DOHH2 (cell line): ENCODE results near the gene CAV1.

Experiments
- EZH2phosphoT487 ChIP-seq: fragments of 200-600 bp; sonication (generic); IDR thresholded peaks from 2 replicates; pipeline ENCODE4 v1.6.1; 2017; ENCODE audit warnings: borderline replicate concordance, mild to moderate bottlenecking, antibody characterized with exemption, low read length, moderate library complexity, mixed read lengths
- TF ChIP-seq, protein P1 (sequence below): fragments of 200-600 bp; sonication (generic); IDR thresholded peaks from one replicate; pipeline ENCODE4 v1.5.1; 2014; ENCODE audit warnings: antibody characterized with exemption, mild to moderate bottlenecking, low read depth, low read length; ENCODE audit not compliant: poor library complexity, severe bottlenecking

DNA sequence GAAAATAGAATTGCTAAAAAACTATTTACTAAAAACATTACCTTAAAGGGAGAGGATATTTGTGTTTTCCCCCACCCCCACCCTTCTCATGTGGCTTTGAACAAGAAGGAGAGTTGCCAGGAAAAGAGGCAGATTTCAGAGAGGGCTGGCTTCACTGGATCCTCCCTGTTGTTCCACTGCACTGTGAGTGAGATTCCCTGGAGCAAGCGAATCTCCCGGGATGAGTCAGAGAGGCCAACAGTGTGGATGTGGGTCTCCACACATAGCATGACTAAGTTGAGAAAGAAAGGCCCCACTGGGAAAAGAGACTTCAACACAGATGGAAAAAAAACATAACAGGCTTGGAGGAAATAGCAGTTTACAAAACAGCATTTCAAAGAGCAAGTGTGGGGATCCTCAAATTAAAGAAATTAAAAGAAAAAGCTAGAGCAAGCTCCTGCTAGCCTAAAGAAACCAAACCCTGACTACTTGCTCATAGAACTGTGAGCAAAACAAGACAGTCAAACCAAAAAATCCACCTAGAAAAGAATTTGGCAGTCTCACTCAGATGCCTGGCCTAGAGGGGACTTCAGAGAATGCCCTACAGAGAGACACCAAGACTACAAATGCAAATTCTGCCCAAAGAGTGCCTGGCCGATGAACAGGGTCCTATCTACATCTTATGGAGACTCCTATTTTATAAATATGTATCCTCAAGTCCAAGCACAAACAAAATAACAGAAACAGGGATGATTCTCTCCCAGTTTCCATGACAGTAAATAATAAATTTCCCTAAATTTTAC, 3.4 kb downstream of the CAV1 start:
- TF ChIP-seq, protein P1, sequence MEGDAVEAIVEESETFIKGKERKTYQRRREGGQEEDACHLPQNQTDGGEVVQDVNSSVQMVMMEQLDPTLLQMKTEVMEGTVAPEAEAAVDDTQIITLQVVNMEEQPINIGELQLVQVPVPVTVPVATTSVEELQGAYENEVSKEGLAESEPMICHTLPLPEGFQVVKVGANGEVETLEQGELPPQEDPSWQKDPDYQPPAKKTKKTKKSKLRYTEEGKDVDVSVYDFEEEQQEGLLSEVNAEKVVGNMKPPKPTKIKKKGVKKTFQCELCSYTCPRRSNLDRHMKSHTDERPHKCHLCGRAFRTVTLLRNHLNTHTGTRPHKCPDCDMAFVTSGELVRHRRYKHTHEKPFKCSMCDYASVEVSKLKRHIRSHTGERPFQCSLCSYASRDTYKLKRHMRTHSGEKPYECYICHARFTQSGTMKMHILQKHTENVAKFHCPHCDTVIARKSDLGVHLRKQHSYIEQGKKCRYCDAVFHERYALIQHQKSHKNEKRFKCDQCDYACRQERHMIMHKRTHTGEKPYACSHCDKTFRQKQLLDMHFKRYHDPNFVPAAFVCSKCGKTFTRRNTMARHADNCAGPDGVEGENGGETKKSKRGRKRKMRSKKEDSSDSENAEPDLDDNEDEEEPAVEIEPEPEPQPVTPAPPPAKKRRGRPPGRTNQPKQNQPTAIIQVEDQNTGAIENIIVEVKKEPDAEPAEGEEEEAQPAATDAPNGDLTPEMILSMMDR: no peak
- no peak for TF ChIP-seq EZH2phosphoT487
